A673 (cell line): ENCODE data around the gene FGF3.

Experiments
- CTCF ChIP-seq: fragments of 300-800, 200-600 bp; sonication (generic); conservative IDR thresholded peaks from 2 replicates; pipeline ENCODE4 v1.5.1; 2017; ENCODE audit warnings: low read depth, mild to moderate bottlenecking, antibody characterized with exemption, low read length, moderate library complexity, mixed read lengths
- EZH2 ChIP-seq: fragments of 200-600 bp; sonication (generic); IDR thresholded peaks from 2 replicates; pipeline ENCODE4 v1.6.1; 2017; ENCODE audit warnings: borderline replicate concordance, low read depth, mild to moderate bottlenecking, mixed read lengths, antibody characterized with exemption, low read length; ENCODE audit not compliant: poor library complexity, severe bottlenecking

- TF ChIP-seq CTCF (no peak), EZH2 (no peak)
Observed at GRCh38 chr11:69788956-69789355, 30.3 kb downstream of the FGF3 start.
